Nephron progenitor cell (in vitro differentiated cells): ENCODE results near the gene CHMP4A.

Source experiments
- DNase-seq: peaks from one replicate; pipeline ENCODE4 v3.0.0; 2021
- H3K27ac Mint-ChIP-seq: 2 replicates; pipeline ENCODE4 v1.8.0; 2021; ENCODE audit warnings: mild to moderate bottlenecking, moderate library complexity, mixed read lengths
- H3K27me3 Mint-ChIP-seq: 2 replicates; pipeline ENCODE4 v1.8.0; 2021; ENCODE audit warnings: mild to moderate bottlenecking, low read depth, mixed read lengths; ENCODE audit not compliant: poor library complexity
- H3K36me3 Mint-ChIP-seq: 2 replicates; pipeline ENCODE4 v1.8.0; 2021; ENCODE audit warnings: low read depth, mixed read lengths
- H3K4me1 Mint-ChIP-seq: 2 replicates; pipeline ENCODE4 v1.8.0; 2021; ENCODE audit warnings: mixed read lengths
- H3K4me3 Mint-ChIP-seq: 2 replicates; pipeline ENCODE4 v1.8.0; 2021; ENCODE audit warnings: mild to moderate bottlenecking, moderate library complexity, mixed read lengths
- H3K9me3 Mint-ChIP-seq: 2 replicates; pipeline ENCODE4 v1.8.0; 2021; ENCODE audit warnings: mild to moderate bottlenecking, moderate library complexity, mixed read lengths
- CTCF ChIP-seq: fragments of 200-600 bp; sonication (generic); IDR thresholded peaks from 2 replicates; pipeline ENCODE4 v1.5.0; 2021; ENCODE audit warnings: antibody characterized with exemption

Gene CHMP4A

GRCh38 chr14:24212924-24213865 is at the start of gene CHMP4A:
TSS of gene CHMP4A (minus strand) at chr14:24213488. CDS start at chr14:24213439, 49 bp downstream.
- Mint-ChIP-seq H3K4me3 (peak within 1 kb of the TSS; percentile 92), H3K27ac (peak within 1 kb of the TSS; percentile 98), H3K36me3 (peaks cover 31% of the 10 kb centered on the region), H3K9me3 (no peaks in the 10 kb centered on the region), H3K27me3 (no peaks in the 10 kb centered on the region), H3K4me1 (peaks cover 37% of the 10 kb centered on the region)
- TF ChIP-seq CTCF, result no peak
- DNase-seq, result peak; percentile 93

DNA sequence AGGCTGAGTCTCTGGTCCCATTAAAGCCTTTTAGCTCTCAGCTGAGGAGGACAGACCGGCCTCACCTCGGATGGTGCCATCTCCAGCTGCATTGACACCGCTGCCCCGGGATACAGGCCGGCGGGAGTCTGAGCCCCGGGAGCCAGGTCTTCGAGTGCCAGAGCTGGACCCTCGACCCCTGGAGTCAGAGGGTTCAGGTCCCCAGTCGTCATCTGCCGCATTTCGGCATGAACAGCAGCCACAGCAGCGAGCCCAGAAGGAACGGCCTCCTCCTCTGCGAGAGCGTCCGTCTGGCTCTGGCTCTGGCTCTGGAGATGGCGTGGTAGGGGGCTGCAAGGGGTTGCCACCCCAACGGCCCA is 48.7 kb upstream of the CHMP4A start:
- peaks cover 2% of the 10 kb centered on the region for H3K27me3 Mint-ChIP-seq
- no peak for DNase-seq
- peaks cover 2% of the 10 kb centered on the region for H3K4me1 Mint-ChIP-seq
- no peak overlapping the region for H3K27ac Mint-ChIP-seq
- H3K36me3 Mint-ChIP-seq, result peaks cover 6% of the 10 kb centered on the region
- TF ChIP-seq CTCF, result no peak
- no peak overlapping the region for H3K4me3 Mint-ChIP-seq
- no peaks in the 10 kb centered on the region for H3K9me3 Mint-ChIP-seq

DNA sequence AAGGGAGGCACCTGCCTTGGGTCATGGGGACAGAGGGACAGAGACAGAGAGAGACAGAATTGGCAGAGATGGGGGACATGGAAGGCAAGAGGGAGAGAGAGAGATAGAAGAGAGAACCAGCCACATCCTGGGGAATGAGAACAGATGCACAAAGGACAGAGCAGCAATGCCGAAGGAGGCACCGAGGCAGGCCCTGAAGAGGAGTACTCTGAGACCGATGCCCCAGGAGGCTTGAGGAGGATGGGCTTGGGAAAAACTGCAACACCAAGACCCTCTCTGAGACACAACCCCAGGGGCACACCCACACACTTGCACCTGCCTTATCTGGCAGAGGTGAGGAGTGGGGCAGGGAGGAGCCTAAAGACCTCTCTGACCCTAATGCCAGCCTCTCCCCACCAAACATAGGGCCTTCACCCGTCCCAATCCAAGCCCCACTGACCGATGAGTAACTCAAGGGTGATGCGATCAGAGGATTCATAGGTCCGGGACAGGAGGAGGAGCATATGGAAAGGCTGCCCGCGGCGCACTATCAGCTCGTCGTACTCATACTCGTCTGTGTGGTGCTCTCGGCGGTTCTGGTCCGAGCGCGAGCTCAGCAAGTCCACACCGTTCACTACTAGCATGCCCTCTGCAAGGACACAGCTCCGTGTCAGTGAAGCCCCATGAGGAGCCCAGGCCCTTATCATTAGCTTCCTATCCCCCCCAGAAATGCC is 48.1 kb upstream of the CHMP4A start:
- no peak overlapping the region for H3K4me3 Mint-ChIP-seq
- peaks cover under 1% of the 10 kb centered on the region for H3K36me3 Mint-ChIP-seq
- no peak for DNase-seq
- H3K27ac Mint-ChIP-seq, result no peak overlapping the region
- TF ChIP-seq CTCF, result no peak
- H3K9me3 Mint-ChIP-seq, result no peaks in the 10 kb centered on the region
- peaks cover 2% of the 10 kb centered on the region for H3K27me3 Mint-ChIP-seq
- H3K4me1 Mint-ChIP-seq, result no peaks in the 10 kb centered on the region

GRCh38 chr14:24260780-24261157 is 47.5 kb upstream of the CHMP4A start:
- peaks cover 2% of the 10 kb centered on the region for H3K27me3 Mint-ChIP-seq
- no peak overlapping the region for H3K4me3 Mint-ChIP-seq
- no peak overlapping the region for H3K27ac Mint-ChIP-seq
- TF ChIP-seq CTCF, result no peak
- DNase-seq, result no peak
- H3K4me1 Mint-ChIP-seq, result no peaks in the 10 kb centered on the region
- no peaks in the 10 kb centered on the region for H3K36me3 Mint-ChIP-seq
- no peaks in the 10 kb centered on the region for H3K9me3 Mint-ChIP-seq

- Mint-ChIP-seq H3K4me3 (no peak overlapping the region), H3K27ac (no peak overlapping the region), H3K36me3 (no peaks in the 10 kb centered on the region), H3K27me3 (peaks cover 2% of the 10 kb centered on the region), H3K9me3 (no peaks in the 10 kb centered on the region), H3K4me1 (no peaks in the 10 kb centered on the region)
- no peak for DNase-seq
- TF ChIP-seq CTCF, result no peak
Observed at GRCh38 chr14:24260026-24260779, 46.9 kb upstream of the CHMP4A start.
